ENCODE data around the gene CRB2. TPM values are rescaled to one million over a fixed set of nuclear protein-coding genes. Genes with fewer than 3 reads are reported as not detected.

Gene CRB2
- total RNA-seq, 6 experiments from 2014 or later: not detected

GRCh38 chr9:123371805-123372590 is 16.0 kb downstream of the CRB2 start:
- ATAC-seq (no peak), DNase-seq (no peak)
- H3K36me3 ChIP-seq: no peaks in the 10 kb centered on the region
- H3K9me3 ChIP-seq: no peaks in the 10 kb centered on the region
- WGBS (ENCODE audit: insufficient coverage, low coverage, low lambda C conversion rate, missing lambda C conversion rate): no CpG with 5 or more reads among the region's 14 CpGs
- no peaks in the 10 kb centered on the region for H3K27me3 ChIP-seq
- TF ChIP-seq CTCF (IDR thresholded peaks at IDR 0.05) (no peak), POLR2A (IDR thresholded peaks at IDR 0.05) (no peak)
- H3K4me1 ChIP-seq: no peaks in the 10 kb centered on the region
- no peak overlapping the region for H3K27ac ChIP-seq
- intact Hi-C loops (cut with DNase I): no loop called here
- H3K4me3 ChIP-seq: no peak overlapping the region

- Histone ChIP-seq H3K36me3 (no peaks in the 10 kb centered on the region), H3K27me3 (no peaks in the 10 kb centered on the region), H3K9me3 (no peaks in the 10 kb centered on the region), H3K27ac (no peak overlapping the region), H3K4me1 (no peaks in the 10 kb centered on the region), H3K4me3 (no peak overlapping the region)
- WGBS (ENCODE audit: insufficient coverage, low coverage, low lambda C conversion rate, missing lambda C conversion rate): 44% methylated on average over 2 of the region's 58 CpGs
- DNase-seq (no peak), ATAC-seq (no peak)
- intact Hi-C loops (cut with DNase I): no loop called here
- no peak for TF ChIP-seq CTCF (IDR thresholded peaks at IDR 0.05)
- no peak for TF ChIP-seq POLR2A (IDR thresholded peaks at IDR 0.05)
These were observed 16.9 kb downstream of the CRB2 start for GRCh38 chr9:123372766-123373446.

DNA sequence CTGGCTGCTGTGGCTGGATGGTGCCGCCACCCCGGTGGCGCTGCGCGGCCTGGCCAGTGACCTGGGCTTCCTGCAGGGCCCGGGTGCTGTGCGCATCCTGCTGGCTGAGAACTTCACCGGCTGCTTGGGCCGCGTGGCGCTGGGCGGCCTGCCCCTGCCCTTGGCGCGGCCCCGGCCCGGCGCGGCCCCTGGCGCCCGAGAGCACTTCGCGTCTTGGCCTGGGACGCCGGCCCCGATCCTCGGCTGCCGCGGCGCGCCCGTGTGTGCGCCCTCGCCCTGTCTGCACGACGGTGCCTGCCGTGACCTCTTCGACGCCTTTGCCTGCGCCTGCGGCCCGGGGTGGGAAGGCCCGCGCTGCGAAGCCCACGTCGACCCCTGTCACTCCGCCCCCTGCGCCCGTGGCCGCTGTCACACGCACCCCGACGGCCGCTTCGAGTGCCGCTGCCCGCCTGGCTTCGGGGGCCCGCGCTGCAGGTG is 17.5 kb downstream of the CRB2 start:
- TF ChIP-seq CTCF (IDR thresholded peaks at IDR 0.05) (no peak), POLR2A (IDR thresholded peaks at IDR 0.05) (no peak)
- intact Hi-C loops (cut with DNase I): no loop called here
- WGBS (ENCODE audit: insufficient coverage, low coverage, low lambda C conversion rate, missing lambda C conversion rate): 0% methylated on average over 5 of the region's 60 CpGs
- no peaks in the 10 kb centered on the region for H3K27me3 ChIP-seq
- H3K27ac ChIP-seq: no peak overlapping the region
- no peak overlapping the region for H3K4me3 ChIP-seq
- DNase-seq: no peak
- no peaks in the 10 kb centered on the region for H3K4me1 ChIP-seq
- H3K9me3 ChIP-seq: no peaks in the 10 kb centered on the region
- ATAC-seq: no peak
- H3K36me3 ChIP-seq: no peaks in the 10 kb centered on the region

GRCh38 chr9:123373946-123374345 is 17.9 kb downstream of the CRB2 start:
- no peak for ATAC-seq
- DNase-seq: no peak
- H3K4me1 ChIP-seq: no peaks in the 10 kb centered on the region
- no peak overlapping the region for H3K27ac ChIP-seq
- intact Hi-C loops (cut with DNase I): no loop called here
- no peaks in the 10 kb centered on the region for H3K36me3 ChIP-seq
- no peak overlapping the region for H3K4me3 ChIP-seq
- no peak for TF ChIP-seq CTCF (IDR thresholded peaks at IDR 0.05)
- no peak for TF ChIP-seq POLR2A (IDR thresholded peaks at IDR 0.05)
- no peaks in the 10 kb centered on the region for H3K9me3 ChIP-seq
- 20% methylated on average over 1 of the region's 10 CpGs for WGBS (ENCODE audit: insufficient coverage, low coverage, low lambda C conversion rate, missing lambda C conversion rate)
- H3K27me3 ChIP-seq: no peaks in the 10 kb centered on the region
